GM10847 (cell line): ENCODE measurements around the gene CDH11.

Experiments used
- POLR2A ChIP-seq: IDR thresholded peaks from 2 replicates; pipeline ENCODE4 v1.6.1; 2011; ENCODE audit not compliant: insufficient read length; ENCODE audit errors: extremely low read depth

Gene CDH11

DNA sequence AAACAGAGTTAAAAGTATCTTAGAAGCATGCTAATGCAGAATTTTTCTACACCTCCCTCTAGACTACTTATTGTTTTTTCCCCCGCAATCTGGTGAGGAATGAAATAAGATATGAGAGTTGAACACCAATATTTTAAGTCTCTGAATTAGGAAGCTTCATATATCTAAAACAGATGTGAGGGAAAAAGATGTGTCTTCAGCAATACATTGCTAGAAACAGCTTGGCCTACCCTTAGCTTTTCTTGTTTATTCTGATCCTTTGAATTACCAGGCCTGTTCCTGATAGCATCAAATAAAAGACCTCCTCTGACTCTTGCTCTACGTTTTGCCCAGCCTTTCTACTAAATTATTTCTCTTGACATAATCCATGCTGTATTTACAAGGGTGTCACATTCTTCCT lies 221.8 kb downstream of the CDH11 start:
- TF ChIP-seq POLR2A = no peak

DNA sequence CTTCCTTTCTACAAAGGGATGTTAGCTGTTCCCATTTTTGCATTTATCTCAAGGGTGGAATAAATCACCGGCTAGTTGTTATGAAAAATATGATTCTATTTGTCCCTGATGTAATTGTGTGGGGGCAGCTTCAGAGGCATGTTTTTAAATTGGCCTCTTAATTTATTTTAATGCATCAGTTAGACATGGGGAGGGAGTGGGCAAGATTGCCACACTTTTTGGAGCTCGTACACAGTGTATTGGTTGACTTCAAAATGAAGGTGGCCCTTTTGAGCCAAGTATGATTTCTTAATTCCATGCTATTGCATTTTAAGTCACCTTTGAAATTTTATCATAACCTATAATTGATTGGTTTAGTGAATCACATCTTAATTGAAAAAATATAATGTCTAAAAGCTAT lies 223.7 kb downstream of the CDH11 start:
- no peak for TF ChIP-seq POLR2A
